DMS79 (cell line): Measurements from ENCODE around the gene HS3ST5.
"Not testable (repeated sequence)": the region's sequence is repeated elsewhere in the genome, so short reads cannot be mapped to it uniquely, and the experiment has no call there.

Source experiments
- DNase-seq: peaks from one replicate; lab custom pipeline; 2025; lab: John Stamatoyannopoulos, UW

HS3ST5 gene

DNA sequence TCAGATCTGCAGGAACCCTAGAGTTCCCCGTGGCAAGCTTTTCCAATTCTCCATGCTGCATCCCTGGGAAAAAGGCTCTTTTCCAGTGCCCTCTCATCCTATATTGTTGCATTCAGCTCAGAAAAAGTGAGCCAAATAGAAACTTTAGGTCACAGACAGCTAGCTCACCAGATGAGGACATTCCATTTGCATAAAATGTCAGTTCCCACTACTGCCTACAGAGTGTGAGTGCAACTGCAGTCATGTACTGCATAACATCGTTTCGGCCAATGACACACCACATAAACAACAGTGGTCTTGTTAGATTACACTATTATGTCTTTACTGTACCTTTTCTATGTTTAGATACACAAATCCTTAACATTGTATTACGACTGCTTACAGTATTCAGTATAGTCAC lies 8.6 kb downstream of the HS3ST5 start:
- no peak for DNase-seq

DNA sequence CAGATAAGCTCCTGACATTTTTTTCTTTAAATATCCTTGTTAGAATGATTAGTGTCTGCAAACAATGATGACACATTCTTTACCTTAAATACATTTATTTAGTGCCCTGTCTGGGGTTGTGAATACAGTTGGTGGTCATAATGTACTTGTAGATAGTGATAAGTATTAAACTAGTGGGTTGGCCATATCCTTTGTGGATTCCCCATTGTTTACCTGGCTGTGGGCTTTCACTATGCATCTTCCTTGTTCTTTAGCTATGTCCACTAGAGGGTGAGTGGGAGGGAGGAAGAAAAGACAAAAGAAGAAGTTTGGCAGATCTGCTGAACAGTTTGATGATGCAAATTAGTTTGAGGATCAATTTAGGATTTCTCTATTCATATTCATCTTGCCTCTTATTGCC lies 15.7 kb downstream of the HS3ST5 start:
- DNase-seq = no peak

DNA sequence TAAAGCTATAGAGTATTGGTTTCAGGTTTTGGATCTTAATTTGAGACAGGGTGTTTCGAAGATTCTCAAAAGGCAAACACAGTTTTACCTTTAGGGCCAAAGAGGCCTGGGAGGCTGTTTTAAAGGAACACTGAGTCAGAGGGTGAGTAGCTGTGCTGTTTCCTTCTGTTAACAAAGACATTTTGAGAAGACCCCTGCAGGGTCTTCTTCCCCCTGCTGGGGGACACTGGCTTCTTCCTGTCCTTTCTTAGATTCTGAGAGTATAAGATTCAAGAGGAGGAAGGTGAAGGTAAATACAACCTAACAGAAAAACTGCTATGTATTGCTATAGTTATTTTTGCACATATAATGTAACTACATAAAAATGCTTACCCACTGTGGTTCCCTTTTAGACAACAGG lies 19.0 kb downstream of the HS3ST5 start:
- DNase-seq = no peak

DNA sequence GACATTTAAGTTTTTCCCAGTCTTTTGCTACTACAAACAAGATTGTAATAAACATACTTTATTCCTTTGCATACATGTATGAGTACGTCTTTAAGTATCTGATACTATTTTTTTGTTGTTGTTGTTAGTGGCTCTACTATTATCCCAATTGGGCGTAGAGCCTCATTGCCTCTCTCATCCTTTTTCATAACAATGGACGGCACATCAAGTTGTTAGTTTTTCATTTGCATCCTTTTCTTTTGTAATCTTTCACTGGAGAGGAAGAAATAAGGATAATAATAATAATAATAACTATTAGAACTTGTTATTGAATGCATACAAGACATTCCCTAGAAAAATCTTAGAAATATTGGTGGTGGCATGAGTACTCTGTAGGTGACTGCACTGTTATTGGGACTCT lies 23.1 kb downstream of the HS3ST5 start:
- DNase-seq = no peak

DNA sequence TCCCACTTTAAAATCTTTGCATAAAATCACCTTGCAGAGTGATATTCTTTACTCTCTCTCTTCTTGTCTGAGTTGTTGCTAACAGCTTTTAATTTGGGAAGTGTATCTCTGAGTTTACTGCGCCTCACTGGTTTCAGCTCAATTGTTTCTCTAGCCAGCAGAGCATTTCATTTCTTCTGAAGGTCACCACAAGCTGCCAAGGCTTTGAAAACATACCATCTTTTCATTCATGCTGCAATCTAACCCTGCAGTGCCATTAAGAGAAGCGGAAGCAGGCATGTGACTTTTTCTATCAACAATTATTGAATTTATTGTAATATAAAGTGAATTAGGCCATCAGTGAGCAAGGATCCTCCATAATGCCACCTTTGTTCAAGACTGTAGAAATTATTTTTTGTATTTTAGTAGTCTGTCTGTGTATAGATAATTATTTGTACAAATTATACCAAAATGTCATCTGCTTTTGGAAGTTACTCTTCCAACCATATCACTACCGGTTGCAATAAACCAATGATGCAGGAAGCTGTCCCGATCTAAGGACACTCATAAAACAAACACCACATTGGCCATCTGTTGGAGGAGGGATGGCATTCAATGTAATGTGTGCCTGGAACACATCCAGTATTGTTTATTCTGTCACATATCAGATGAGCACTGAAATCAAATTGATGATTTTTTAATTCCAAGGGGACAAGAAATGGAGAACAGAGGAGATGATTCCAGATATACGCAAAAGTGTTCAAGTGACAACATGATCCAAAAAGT lies 26.8 kb downstream of the HS3ST5 start:
- DNase-seq = no peak

DNA sequence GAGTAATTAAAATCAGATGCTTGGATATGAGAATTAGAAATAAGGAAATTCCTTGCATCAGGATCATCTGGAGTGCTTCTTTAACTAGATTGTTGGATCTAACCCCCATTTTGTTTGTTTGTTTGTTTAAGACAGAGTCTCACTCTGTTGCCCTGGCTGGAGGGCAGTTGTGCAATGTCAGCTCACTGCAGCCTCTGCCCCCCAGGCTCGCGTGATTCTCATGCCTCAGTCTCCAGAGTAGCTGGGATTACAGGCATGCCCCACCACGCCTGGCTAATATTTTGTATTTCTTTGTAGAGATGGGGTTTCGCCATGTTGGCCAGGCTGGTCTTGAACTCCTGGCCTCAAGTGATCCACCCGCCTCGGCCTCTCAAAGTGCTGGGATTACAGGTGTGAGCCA lies 29.0 kb downstream of the HS3ST5 start:
- DNase-seq = not testable (repeated sequence)

DNA sequence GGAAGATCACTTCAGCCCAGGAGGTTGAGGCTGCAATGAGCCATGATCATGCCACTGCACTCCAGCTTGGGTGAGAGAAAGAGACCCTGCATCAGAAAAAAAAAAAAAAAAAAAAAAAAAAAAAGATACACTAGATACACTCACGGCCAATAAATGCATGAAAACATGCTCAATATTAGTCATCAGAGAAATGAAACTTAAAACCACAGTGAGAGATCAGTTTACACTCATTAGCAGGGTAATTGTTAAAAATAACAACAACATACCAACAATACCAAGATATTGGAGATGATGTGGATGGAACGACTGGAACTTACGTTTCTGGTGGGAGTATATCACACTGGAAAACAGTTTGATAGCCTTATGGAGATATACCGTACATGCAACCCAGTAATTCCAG lies 29.9 kb downstream of the HS3ST5 start:
- DNase-seq = no peak

DNA sequence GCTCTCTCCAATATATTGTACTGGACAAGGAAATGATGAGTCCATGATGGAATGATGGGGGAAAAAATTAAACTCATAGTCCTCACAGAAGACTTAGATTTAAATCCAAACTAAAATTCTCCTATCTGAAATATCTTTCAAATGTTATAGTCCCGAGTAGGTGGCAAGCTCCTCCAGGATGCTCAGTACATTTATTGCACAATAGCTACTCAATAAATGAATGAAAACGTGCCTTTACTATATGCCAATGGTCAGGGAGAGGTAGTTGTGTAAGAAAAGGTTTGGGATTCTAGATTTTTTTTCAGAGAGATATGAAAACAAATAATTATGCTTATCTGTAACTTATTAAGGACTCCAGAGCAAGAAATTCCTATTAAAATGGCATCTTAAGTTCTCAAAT lies 32.8 kb downstream of the HS3ST5 start:
- DNase-seq = no peak

DNA sequence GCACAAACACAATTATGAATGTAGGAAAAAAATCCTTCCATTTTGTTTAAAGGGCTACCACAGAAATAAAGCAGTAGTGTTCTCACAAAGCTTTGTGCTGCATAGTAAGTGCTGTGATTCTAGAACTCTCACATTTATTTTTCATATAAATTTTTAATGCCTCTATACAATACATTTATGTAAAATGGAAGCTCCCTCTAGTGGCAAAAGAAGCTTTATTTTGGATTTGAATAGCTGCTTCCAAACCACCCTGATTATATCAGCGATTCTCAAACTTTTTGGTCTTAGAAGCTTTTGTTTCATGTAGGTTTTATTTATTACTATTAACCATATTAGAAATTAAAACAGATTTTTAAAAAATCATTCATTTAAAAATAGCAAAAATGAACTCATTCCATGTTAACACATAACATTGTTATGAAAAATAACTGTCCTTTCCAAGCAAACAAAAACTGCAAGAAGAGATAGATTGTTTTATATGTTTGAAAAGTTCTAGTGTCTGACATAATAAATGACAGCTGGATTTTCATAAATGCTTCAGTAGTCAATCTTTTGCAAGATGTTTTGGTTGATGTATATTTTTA lies 38.4 kb downstream of the HS3ST5 start:
- DNase-seq = no peak

DNA sequence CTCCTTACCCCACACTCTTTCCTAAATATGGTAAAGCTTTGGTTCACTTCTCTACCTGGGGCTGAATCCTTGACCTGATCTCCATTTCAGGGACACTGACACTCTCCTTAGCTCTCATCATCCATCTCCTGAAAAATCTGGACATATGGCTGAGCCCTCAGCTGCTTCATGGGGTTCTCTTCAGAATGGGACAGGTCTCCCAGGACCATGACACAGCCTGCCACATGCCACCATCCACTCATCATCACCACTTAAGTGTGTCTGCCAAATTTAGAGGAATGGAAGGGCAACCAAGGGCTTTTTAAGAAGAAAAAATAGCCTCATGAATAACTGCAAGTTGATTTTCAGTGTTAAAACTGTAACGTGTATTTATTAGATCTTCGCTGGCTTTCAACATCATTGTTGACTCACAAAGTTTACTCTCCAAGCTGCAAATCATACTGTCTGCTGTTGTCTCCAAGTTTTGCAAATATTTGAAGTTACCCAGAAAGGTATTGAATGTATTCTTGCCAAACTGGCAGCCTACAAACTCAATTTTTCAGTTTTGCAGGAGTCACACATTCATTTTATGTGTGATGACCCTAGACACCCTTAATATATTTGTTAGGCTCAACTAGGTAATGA lies 41.1 kb downstream of the HS3ST5 start:
- no peak for DNase-seq

DNA sequence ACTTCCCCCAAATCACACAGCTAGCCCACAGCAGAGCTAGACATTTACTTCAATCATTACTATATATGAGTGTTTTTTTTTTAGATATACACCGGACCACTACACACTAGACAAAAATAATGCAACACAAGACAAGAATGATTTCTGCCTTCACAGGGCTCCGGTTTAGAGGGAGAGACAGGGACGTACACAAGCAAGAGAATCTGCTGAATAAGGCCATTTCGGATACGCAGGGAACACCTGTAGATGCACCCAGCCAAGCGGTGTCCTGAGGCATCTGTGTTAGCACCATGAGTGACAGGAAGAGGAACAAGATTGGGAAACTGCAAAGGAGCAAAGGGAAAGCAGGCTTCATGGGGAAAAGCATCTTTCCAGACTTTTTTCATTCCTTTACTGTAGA lies 45.7 kb downstream of the HS3ST5 start:
- DNase-seq = no peak

DNA sequence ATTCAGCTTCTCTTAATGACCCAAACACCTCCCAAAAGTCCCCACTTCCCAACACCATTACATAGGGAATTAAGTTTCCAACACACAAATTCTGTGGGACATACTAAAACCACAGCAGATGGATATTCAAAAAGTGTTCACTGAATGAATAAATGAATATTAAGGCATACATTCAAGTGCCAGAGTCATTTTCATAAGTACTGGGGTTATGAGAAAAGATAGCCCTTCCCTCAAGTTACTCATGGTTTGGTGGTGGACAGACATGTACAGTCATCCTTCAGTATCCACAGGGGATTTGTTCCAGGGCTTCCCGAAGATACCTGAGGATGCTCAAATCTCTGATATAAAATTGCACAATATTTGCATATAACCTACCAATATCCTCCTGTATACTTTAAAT lies 50.4 kb downstream of the HS3ST5 start:
- DNase-seq = no peak

DNA sequence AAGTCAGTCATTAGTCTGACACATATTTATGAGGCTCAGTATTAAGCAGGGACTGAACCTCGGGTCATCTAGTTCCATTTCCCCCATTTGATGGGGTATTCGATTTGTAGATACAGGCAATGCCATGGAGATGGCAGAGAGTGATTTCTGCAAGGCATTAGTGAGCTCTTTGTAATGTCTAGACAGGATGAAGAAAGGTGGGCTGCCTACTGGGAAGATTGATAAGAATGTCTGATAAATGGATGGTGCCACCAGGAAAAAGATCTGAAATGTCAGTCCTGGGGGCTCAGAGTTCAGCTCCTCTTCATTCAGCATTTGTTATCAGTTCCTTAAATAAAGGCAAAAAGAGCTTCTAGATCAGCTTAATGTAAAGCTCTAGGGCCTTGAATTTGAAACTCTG lies 51.4 kb downstream of the HS3ST5 start:
- no peak for DNase-seq

DNA sequence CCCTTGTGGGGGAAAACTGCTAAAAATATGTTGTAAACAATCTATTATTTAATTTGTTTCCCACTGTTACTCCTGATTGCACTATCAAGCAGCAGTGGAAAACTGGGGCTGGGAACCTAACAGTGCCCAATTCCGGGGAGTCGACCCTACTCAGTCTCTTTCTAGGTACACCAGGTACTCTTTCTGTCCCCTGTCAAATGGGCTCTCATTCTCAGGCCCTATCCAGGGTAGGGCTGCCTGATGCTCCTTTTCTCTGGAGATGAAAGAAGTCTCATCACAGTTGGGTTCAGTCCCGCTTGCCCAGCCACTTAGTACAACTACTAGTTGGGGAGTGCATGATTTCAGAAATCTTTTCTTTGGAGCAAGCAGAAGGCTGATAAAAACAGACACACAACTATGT lies 52.0 kb downstream of the HS3ST5 start:
- no peak for DNase-seq

DNA sequence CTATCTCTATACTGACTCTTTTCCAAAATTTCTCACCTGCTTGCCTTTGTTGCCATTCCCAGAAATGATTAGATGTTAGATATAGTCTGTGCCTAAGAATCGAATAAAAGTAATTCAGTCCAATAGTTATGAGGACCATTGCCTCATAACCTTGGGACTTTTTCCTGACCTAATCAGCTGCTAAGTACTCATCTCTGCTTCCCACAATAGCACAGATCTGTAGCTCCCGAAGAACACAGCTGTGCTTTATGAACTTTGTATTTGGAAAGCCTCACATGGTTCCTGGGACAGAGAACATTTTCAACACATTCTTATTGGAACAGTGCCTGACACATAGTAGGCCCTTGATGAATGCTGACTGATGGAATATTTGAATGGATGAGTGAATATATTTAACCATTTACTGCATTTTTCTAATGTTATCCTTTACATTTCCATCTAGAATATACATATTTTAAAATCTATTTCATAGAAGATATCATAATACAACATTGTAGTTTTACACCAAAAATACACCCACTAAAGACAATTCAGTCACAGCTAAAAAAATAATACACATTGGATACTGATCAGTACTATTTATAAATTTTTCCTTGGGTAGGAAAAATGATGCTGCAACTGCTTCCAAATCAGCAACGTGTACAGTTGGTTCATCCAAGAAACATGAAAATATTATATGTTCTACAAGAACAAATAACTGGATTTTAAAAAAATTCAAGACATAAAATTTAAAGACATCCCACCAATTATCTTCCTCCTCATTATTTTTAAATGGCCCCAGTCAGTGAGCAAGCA lies 53.9 kb downstream of the HS3ST5 start:
- no peak for DNase-seq

DNA sequence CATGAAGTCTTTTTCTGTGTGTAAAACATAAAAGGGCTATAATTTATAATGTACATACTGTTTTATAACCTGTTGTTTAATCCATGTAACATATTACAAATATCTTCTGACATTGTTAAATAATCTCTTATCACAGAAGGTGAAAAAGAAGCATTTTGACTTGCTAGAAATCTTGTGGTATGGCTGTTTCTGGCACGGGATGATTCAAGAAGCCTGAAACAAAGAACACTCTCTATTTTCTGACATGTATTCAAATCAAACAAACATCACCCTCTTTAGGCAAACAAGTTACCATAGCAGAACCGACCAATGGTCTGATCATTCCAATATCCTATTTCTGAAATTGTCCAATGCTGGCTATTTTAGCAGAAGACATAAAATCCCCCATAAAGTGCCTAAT lies 55.4 kb downstream of the HS3ST5 start:
- DNase-seq = no peak

DNA sequence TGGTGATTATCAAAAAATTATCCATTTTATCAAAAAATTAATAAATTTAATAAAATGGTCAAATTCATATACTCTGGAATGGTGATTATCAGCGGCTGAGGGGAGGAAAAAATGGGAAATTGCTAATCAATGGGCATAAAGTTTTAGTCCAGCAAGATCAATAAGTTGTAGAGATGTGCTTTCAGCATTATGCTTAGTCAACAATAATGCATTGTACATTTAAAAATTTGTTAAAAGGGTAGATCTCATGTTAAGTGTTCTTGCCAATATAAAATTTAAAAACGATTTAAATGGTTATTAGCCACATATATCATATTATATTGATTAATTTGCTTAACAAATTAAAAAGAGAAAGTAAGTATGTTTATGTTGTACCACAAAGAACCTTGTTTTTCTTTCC lies 56.6 kb downstream of the HS3ST5 start:
- DNase-seq = no peak

DNA sequence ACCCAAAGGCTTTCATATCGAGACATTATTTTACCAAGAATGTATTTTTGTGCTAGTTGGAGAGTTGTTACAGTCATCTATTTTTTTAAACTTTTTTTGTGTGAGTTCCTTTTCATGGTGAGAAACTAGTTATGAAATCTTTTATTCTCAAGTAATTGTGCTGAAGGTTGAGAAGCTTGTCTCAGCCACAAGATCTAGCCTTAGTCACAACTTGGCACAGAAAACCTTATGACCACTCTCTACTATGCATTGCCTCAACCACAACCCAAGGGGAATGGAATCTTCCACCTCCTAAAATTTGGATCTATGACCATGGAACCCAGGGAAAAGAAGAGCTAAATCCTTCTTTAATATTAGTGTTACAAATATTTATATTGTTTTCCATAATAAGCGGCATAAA lies 58.5 kb downstream of the HS3ST5 start:
- DNase-seq = no peak

DNA sequence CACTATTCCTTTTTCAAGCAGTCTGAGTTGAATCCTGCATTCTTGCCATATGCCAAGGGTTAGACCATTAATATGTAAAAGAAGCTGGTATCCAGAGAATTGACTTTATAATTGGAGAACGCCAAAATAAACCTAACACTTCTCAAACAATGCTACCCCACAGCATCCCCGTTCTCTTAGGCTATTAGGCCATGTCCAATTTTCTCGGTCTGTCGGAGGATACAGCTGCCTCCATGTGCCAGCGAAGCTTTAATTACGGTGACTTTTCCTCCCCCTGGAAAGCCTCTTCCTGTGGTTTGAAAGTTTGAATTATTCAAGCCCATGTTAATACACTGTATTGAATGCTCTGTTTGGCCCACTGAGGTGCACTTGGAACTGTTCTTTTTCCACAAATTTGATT lies 60.5 kb downstream of the HS3ST5 start:
- no peak for DNase-seq

DNA sequence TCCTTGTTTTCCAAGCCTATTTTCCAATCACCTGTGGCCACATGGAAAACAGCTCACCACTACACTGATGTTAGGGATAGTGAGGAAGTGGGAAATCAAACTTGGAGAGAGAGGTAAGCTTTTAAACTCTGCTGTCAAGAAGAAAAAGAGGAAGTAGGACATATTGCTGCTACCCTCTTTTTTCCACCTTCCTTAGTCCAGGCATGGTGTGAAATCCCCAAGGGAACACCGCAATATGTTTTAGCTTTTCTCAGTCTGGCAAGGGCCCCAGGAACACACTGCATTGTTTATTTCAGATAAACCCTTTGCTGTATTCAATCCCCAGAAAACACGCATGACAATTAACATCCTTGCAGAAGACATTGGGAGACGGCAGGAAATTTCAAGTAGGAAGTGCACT lies 61.3 kb downstream of the HS3ST5 start:
- DNase-seq = no peak

DNA sequence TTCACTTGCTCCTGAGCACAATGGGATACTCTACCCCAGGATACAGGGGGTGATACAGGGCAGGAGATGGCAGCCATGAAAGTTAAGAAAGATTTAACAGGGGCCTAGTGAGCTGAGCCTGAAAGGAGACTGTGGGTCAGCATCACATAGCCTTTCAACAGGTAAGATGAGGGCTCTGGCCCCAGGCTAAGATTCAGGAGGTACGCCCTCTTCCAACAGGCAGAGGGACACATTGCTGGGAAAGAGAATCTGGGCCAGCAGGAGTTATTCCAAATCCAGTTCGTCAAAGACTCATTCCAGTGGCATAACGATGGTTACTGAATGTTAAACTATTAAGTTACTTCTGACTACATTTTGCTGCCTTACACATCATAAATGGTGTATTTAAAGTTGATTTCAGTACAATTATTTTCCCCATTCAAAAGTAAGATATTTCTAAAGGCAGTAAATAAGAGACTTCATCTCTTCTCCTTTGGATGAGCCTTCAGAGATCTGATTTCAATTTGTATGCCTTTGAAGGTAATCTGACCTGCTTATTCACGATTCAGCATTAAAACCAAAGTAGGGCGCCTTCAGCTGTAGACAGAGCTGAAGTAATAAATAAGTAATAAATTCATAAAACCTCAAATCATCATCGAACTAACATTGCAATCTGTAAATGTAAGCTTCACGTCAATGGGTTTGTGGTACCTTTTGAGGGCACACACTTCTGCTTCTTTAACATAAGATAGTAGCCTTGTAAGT lies 62.4 kb downstream of the HS3ST5 start:
- no peak for DNase-seq

DNA sequence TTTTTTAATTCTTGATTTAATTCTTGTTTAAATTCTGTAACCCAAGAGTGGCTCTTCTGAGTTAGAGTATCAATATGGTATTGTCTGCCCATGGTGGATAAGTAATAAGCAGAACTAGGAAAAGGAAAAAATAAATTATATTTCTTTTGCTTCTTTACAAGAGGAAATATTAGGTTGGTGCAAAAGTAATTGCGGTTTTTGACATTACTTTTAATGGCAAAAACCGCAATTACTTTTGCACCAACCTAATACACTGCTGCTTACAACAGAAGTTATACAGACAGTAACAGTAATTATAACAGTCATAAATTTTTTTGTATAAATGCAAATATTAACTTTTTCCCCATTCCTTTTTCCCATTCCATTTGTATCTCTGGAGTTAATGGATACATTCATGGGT lies 65.6 kb downstream of the HS3ST5 start:
- no peak for DNase-seq
